K562 (cell line): Measurements from ENCODE around the gene SLC30A1. TPM values are rescaled to one million over a fixed set of nuclear protein-coding genes. Genes with fewer than 3 reads are reported as not detected.

ENCODE experiments used
- HNRNPUL1 ChIP-seq: fragments of 200-400 bp; formaldehyde crosslinking; IDR thresholded peaks from 2 replicates; pipeline ENCODE4 v1.6.1; 2017; ENCODE audit warnings: low read length
- JUN ChIP-seq, 2 experiments: sonication (generic) in 1 of 2; formaldehyde crosslinking in 1 of 2; IDR thresholded peaks; 2 replicates each; pipeline versions ENCODE4 v1.6.1 to v1.8.0; 2012 to 2022; ENCODE audit warnings: borderline replicate concordance in 2 of 2, mild to moderate bottlenecking in 2 of 2, improper control_type of control experiment in 1 of 2, low read depth in 1 of 2, low read length in 1 of 2, missing genetic modification reagents in 1 of 2
- JUND ChIP-seq, 2 experiments: IDR thresholded peaks; 2 replicates in 1 of 2; 3 replicates in 1 of 2; pipeline ENCODE4 v1.6.1; 2011; ENCODE audit warnings: borderline replicate concordance in 2 of 2, low read depth in 2 of 2, low read length in 2 of 2, improper control_type of control experiment in 1 of 2, missing biosample characterization in 1 of 2, missing genetic modification characterization in 1 of 2, missing genetic modification reagents in 1 of 2
- LEF1 ChIP-seq: fragments of 450-650 bp; IDR thresholded peaks from 2 replicates; pipeline ENCODE4 v1.6.1; 2016; ENCODE audit warnings: mild to moderate bottlenecking
- MGA ChIP-seq: fragments of 450-650 bp; IDR thresholded peaks from 2 replicates; pipeline ENCODE4 v1.6.1; 2016; ENCODE audit warnings: mild to moderate bottlenecking, moderate library complexity
- SMARCA5 ChIP-seq: fragments of 450-650 bp; IDR thresholded peaks from 2 replicates; pipeline ENCODE4 v1.6.1; 2016
- STAT5A ChIP-seq: IDR thresholded peaks from 2 replicates; pipeline ENCODE4 v1.6.1; 2012; ENCODE audit warnings: low read length, inconsistent platforms, borderline replicate concordance
- USF2 ChIP-seq: sonication (generic); formaldehyde crosslinking; IDR thresholded peaks from 2 replicates; pipeline ENCODE4 v1.5.0; 2020; ENCODE audit warnings: missing genetic modification reagents
- ZBTB9 ChIP-seq: fragments of 450-650 bp; formaldehyde crosslinking; IDR thresholded peaks from 2 replicates; pipeline ENCODE4 v1.4.0; 2020; ENCODE audit warnings: mild to moderate bottlenecking, moderate library complexity
- polyA plus RNA-seq, 8 experiments: library from polyadenylated mRNA; depleted of rRNA in 4 of 8; stranded (reverse) in 5 of 8; unstranded in 3 of 8; fragments of >200 nt; fragmentation: Nextera tagmentation in 2 of 8; fragmentation: Illumina TruSeq in 1 of 8; extraction: Ambion mirVana in 2 of 8; extraction: Trizol in 1 of 8; gene quantifications; 2 replicates each; pipeline versions ENCODE4 v1.2.1 to v1.2.3, GENCODE V29; 2011 to 2014; ENCODE audit warnings: inconsistent platforms in 1 of 8, missing spikeins in 1 of 8
- total RNA-seq, 7 experiments: library from RNA; depleted of rRNA in 6 of 7; stranded (reverse); fragments of >200 nt in 6 of 7; fragmentation: Illumina TruSeq in 2 of 7; extraction: Trizol in 2 of 7; gene quantifications; 2 replicates each; pipeline versions ENCODE4 v1.2.1 to v1.2.3, GENCODE V29; 2011 to 2021; ENCODE audit warnings: low replicate concordance in 1 of 7
- TF ChIP-seq, protein P1 (sequence below): fragments of 200-800 bp; sonication (Bioruptor generic); IDR thresholded peaks from 2 replicates; pipeline ENCODE4 v1.6.1; 2017; ENCODE audit warnings: missing genetic modification characterization, missing compliant biosample characterization

Gene SLC30A1
- total and polyA plus RNA-seq, 9 of the 15 experiments (the other 6 are each of a cell fraction or from before 2014, with no cell fraction given) = 4.1 to 14.4 (median 6.6) TPM

DNA sequence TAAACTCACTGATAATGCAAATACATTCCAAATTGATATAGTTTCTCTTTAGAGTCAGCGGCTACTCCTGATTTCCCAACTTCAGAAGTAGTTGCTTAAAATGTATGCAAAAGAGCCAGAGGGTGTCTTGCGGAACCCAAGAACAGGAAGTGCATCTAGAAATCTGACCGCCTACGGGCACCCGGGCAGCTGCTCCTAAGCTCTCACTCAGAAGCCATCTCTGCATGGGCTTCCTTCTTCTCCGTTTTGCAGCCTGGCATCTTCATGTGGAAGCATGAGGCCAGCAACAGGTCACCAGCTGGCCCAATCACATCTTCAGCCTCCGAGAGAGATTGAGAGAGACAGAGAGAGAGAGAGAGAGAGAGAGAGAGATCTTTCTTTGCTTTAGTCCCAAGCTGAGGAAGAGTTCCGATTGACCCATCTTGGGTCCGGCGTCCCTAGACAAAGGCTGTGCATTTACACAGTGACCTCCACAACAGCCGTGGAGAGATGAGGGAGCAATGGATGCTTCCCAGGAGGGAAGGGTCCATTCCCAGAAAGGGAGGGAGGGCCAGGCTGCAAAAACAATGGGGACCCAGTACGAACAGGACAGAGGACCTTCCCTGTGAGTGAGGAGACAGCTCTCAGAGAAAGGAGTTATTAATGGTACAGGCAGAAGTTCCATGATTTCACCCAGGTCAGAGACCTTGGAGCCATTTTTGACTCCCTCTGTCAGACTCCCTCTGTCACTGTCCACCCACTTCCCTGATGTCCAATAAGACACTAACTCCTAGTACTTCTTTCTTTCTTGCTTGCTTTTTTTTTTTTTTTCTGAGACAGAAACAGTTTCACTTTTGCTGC is 28.2 kb upstream of the SLC30A1 start (continued):
- TF ChIP-seq, protein P1, sequence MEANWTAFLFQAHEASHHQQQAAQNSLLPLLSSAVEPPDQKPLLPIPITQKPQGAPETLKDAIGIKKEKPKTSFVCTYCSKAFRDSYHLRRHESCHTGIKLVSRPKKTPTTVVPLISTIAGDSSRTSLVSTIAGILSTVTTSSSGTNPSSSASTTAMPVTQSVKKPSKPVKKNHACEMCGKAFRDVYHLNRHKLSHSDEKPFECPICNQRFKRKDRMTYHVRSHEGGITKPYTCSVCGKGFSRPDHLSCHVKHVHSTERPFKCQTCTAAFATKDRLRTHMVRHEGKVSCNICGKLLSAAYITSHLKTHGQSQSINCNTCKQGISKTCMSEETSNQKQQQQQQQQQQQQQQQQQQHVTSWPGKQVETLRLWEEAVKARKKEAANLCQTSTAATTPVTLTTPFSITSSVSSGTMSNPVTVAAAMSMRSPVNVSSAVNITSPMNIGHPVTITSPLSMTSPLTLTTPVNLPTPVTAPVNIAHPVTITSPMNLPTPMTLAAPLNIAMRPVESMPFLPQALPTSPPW (CRISPR knock-in tag) = peak; percentile 57
- TF ChIP-seq SMARCA5 (no peak), JUN (IDR thresholded peaks at IDR 0.05; ENCODE audit: borderline replicate concordance, low read depth, low read length) (no peak; the same call in 1 of the 2 replicates), JUN (CRISPR knock-in tag; IDR thresholded peaks at IDR 0.05; ENCODE audit: borderline replicate concordance) (no peak), MGA (peak; percentile 44; the same call in 1 of the 2 replicates), STAT5A (0 out of 2 replicates have a peak, but pooled peaks have one; percentile 10), USF2 (CRISPR knock-in tag) (no peak), ZBTB9 (CRISPR knock-in tag) (0 out of 2 replicates have a peak, but pooled peaks have one; percentile 74), JUND (IDR thresholded peaks at IDR 0.05; ENCODE audit: borderline replicate concordance, low read depth, low read length) (peak; percentile 58), JUND (tag; IDR thresholded peaks at IDR 0.05; ENCODE audit: borderline replicate concordance, low read depth, low read length) (no peak), HNRNPUL1 (no peak), LEF1 (peak; percentile 36; the same call in 1 of the 2 replicates)
